ENCODE measurements around the gene JUN. TPM values are rescaled to one million over a fixed set of nuclear protein-coding genes. Genes with fewer than 3 reads are reported as not detected.

JUN gene
- total RNA-seq, 1 experiment from 2014 or later: 102 TPM

GRCh38 chr1:58785442-58786058, 1.7 kb upstream of the JUN start:
- Histone ChIP-seq H3K4me3 (peak overlapping the region; percentile 64), H3K27me3 (replicated peaks) (no peaks in the 10 kb centered on the region), H3K4me1 (replicated peaks) (peaks cover 32% of the 10 kb centered on the region), H3K36me3 (peaks cover 34% of the 10 kb centered on the region), H3K9me3 (replicated peaks) (no peaks in the 10 kb centered on the region), H3K27ac (peak overlapping the region; percentile 99)
- peak in 1 of 2 experiments; percentile 50 for DNase-seq (ENCODE audit: low read depth in 1 of 2, low spot score in 2 of 2)

- DNase-seq (ENCODE audit: low read depth in 1 of 2, low spot score in 2 of 2): peak; percentile 92
- Histone ChIP-seq H3K27ac (peak overlapping the region; percentile 99), H3K4me3 (peak overlapping the region; percentile 64), H3K9me3 (replicated peaks) (no peaks in the 10 kb centered on the region), H3K27me3 (replicated peaks) (no peaks in the 10 kb centered on the region; the same call in 1 of the 2 replicates), H3K4me1 (replicated peaks) (peaks cover 35% of the 10 kb centered on the region), H3K36me3 (peaks cover 41% of the 10 kb centered on the region)
Observed at GRCh38 chr1:58784758-58785441, 1.1 kb upstream of the JUN start.

- Histone ChIP-seq H3K27ac (peak overlapping the region; percentile 80), H3K4me3 (peak overlapping the region; percentile 64), H3K36me3 (peaks cover 42% of the 10 kb centered on the region), H3K4me1 (replicated peaks) (peaks cover 28% of the 10 kb centered on the region), H3K9me3 (replicated peaks) (no peaks in the 10 kb centered on the region), H3K27me3 (replicated peaks) (no peaks in the 10 kb centered on the region; the same call in 1 of the 2 replicates)
- DNase-seq (ENCODE audit: low read depth in 1 of 2, low spot score in 2 of 2): peak; percentile 65 to 74
Observed at GRCh38 chr1:58783090-58783992, 506 bp downstream of the JUN start.

GRCh38 chr1:58782178-58783089, 1.4 kb downstream of the JUN start:
- Histone ChIP-seq H3K4me3 (peak overlapping the region; percentile 64), H3K4me1 (replicated peaks) (peaks cover 28% of the 10 kb centered on the region), H3K9me3 (replicated peaks) (no peaks in the 10 kb centered on the region), H3K27me3 (replicated peaks) (no peaks in the 10 kb centered on the region; the same call in 1 of the 2 replicates), H3K27ac (peak overlapping the region; percentile 80), H3K36me3 (peaks cover 42% of the 10 kb centered on the region)
- peak; percentile 48 to 53 for DNase-seq (ENCODE audit: low read depth in 1 of 2, low spot score in 2 of 2)

GRCh38 chr1:58781541-58782177, 2.2 kb downstream of the JUN start:
- DNase-seq (ENCODE audit: low read depth in 1 of 2, low spot score in 2 of 2): peak; percentile 68 to 80
- peak overlapping the region; percentile 80; the same call in 1 of the 2 replicates for H3K27ac ChIP-seq
- H3K4me3 ChIP-seq: peak overlapping the region; percentile 64
- no peaks in the 10 kb centered on the region; the same call in 1 of the 2 replicates for H3K27me3 ChIP-seq (replicated peaks)
- H3K9me3 ChIP-seq (replicated peaks): no peaks in the 10 kb centered on the region
- peaks cover 42% of the 10 kb centered on the region for H3K36me3 ChIP-seq
- H3K4me1 ChIP-seq (replicated peaks): peaks cover 28% of the 10 kb centered on the region

- Histone ChIP-seq H3K27me3 (replicated peaks) (no peaks in the 10 kb centered on the region; the same call in 1 of the 2 replicates), H3K27ac (no peak overlapping the region), H3K4me3 (peak overlapping the region; percentile 64), H3K9me3 (replicated peaks) (no peaks in the 10 kb centered on the region), H3K4me1 (replicated peaks) (peaks cover 25% of the 10 kb centered on the region), H3K36me3 (peaks cover 42% of the 10 kb centered on the region)
- peak in 1 of 2 experiments; percentile 34 for DNase-seq (ENCODE audit: low read depth in 1 of 2, low spot score in 2 of 2)
Observed at GRCh38 chr1:58780836-58781452, 2.9 kb downstream of the JUN start.

- Histone ChIP-seq H3K4me1 (replicated peaks) (peaks cover 19% of the 10 kb centered on the region), H3K4me3 (peak overlapping the region; percentile 64; the same call in 1 of the 2 replicates), H3K27me3 (replicated peaks) (no peaks in the 10 kb centered on the region; the same call in 1 of the 2 replicates), H3K36me3 (peaks cover 42% of the 10 kb centered on the region), H3K27ac (no peak overlapping the region), H3K9me3 (replicated peaks) (no peaks in the 10 kb centered on the region)
- no peak for DNase-seq (ENCODE audit: low read depth in 1 of 2, low spot score in 2 of 2)
Observed at GRCh38 chr1:58780411-58780810, 3.4 kb downstream of the JUN start.

- Histone ChIP-seq H3K27ac (peak overlapping the region; percentile 19), H3K4me3 (no peak overlapping the region), H3K27me3 (replicated peaks) (no peaks in the 10 kb centered on the region; the same call in 1 of the 2 replicates), H3K4me1 (replicated peaks) (peaks cover 17% of the 10 kb centered on the region), H3K36me3 (peaks cover 42% of the 10 kb centered on the region), H3K9me3 (replicated peaks) (no peaks in the 10 kb centered on the region)
- peak; percentile 57 to 69 for DNase-seq (ENCODE audit: low read depth in 1 of 2, low spot score in 2 of 2)
Observed at GRCh38 chr1:58779801-58780382, 4.0 kb downstream of the JUN start.

GRCh38 chr1:58779059-58779754, 4.6 kb downstream of the JUN start:
- no peaks in the 10 kb centered on the region; the same call in 1 of the 2 replicates for H3K27me3 ChIP-seq (replicated peaks)

GRCh38 chr1:58778385-58779000, 5.4 kb downstream of the JUN start:
- DNase-seq (ENCODE audit: low read depth in 1 of 2, low spot score in 2 of 2): no peak
- Histone ChIP-seq H3K9me3 (replicated peaks) (no peaks in the 10 kb centered on the region), H3K27ac (no peak overlapping the region), H3K4me1 (replicated peaks) (peaks cover 18% of the 10 kb centered on the region), H3K36me3 (peaks cover 38% of the 10 kb centered on the region), H3K4me3 (no peak overlapping the region), H3K27me3 (replicated peaks) (no peaks in the 10 kb centered on the region; the same call in 1 of the 2 replicates)

More at GRCh38 chr1:58779059-58779754, 4.6 kb downstream of the JUN start:
- H3K9me3 ChIP-seq (replicated peaks): no peaks in the 10 kb centered on the region
- peaks cover 17% of the 10 kb centered on the region for H3K4me1 ChIP-seq (replicated peaks)
- H3K27ac ChIP-seq: no peak overlapping the region
- DNase-seq (ENCODE audit: low read depth in 1 of 2, low spot score in 2 of 2): no peak
- peaks cover 40% of the 10 kb centered on the region for H3K36me3 ChIP-seq
- H3K4me3 ChIP-seq: no peak overlapping the region

GRCh38 chr1:58774027-58774426, 9.8 kb downstream of the JUN start:
- no peak for DNase-seq (ENCODE audit: low read depth in 1 of 2, low spot score in 2 of 2)
- no peaks in the 10 kb centered on the region for H3K9me3 ChIP-seq (replicated peaks)
- H3K36me3 ChIP-seq: no peaks in the 10 kb centered on the region
- no peak overlapping the region for H3K4me3 ChIP-seq
- no peaks in the 10 kb centered on the region for H3K27me3 ChIP-seq (replicated peaks)
- no peak overlapping the region for H3K27ac ChIP-seq
- H3K4me1 ChIP-seq (replicated peaks): peaks cover 9% of the 10 kb centered on the region

All from SJSA1 (cell line).